WTC11 (cell line): Measurements from ENCODE around the gene UCKL1. TPM values are rescaled to one million over a fixed set of nuclear protein-coding genes. Genes with fewer than 3 reads are reported as not detected.

Source experiments
- AFF4 ChIP-seq: sonication (generic); formaldehyde crosslinking; IDR thresholded peaks from 2 replicates; pipeline ENCODE4 v1.8.1; 2023; ENCODE audit warnings: mild to moderate bottlenecking, missing genetic modification reagents, borderline replicate concordance
- CREM ChIP-seq: sonication (generic); formaldehyde crosslinking; IDR thresholded peaks from 2 replicates; pipeline ENCODE4 v1.8.1; 2022; ENCODE audit warnings: mild to moderate bottlenecking, missing genetic modification reagents, moderate library complexity
- E2F4 ChIP-seq: sonication (generic); formaldehyde crosslinking; IDR thresholded peaks from 2 replicates; pipeline ENCODE4 v1.8.1; 2022; ENCODE audit warnings: low read depth, mild to moderate bottlenecking, moderate library complexity, missing genetic modification reagents, borderline replicate concordance
- E2F5 ChIP-seq: sonication (generic); formaldehyde crosslinking; IDR thresholded peaks from 2 replicates; pipeline ENCODE4 v1.8.1; 2022; ENCODE audit warnings: mild to moderate bottlenecking, moderate library complexity, missing genetic modification reagents
- ELF4 ChIP-seq: sonication (generic); formaldehyde crosslinking; IDR thresholded peaks from 2 replicates; pipeline ENCODE4 v1.8.1; 2022; ENCODE audit warnings: low read depth, mild to moderate bottlenecking, moderate library complexity, missing genetic modification reagents
- ESRRA ChIP-seq: sonication (generic); formaldehyde crosslinking; IDR thresholded peaks from 2 replicates; pipeline ENCODE4 v1.8.1; 2022; ENCODE audit warnings: mild to moderate bottlenecking, missing genetic modification reagents, borderline replicate concordance
- FOXP1 ChIP-seq: sonication (generic); formaldehyde crosslinking; IDR thresholded peaks from 2 replicates; pipeline ENCODE4 v1.8.0; 2022; ENCODE audit warnings: missing genetic modification reagents, mild to moderate bottlenecking, moderate library complexity, borderline replicate concordance
- JAZF1 ChIP-seq: fragments of 250-450 bp; sonication (Bioruptor Pico); IDR thresholded peaks from 2 replicates; pipeline ENCODE4 v1.9.0; 2021; ENCODE audit warnings: moderate library complexity, mild to moderate bottlenecking, inconsistent platforms
- MXD4 ChIP-seq: fragments of 250-450 bp; sonication (Bioruptor Pico); IDR thresholded peaks from 2 replicates; pipeline ENCODE4 v1.8.0; 2021; ENCODE audit warnings: mild to moderate bottlenecking, moderate library complexity, borderline replicate concordance
- NFE2L1 ChIP-seq: sonication (generic); formaldehyde crosslinking; IDR thresholded peaks from 2 replicates; pipeline ENCODE4 v1.8.1; 2023; ENCODE audit warnings: missing genetic modification reagents
- NR3C1 ChIP-seq: sonication (generic); formaldehyde crosslinking; conservative IDR thresholded peaks from 2 replicates; pipeline ENCODE4 v1.8.1; 2023; ENCODE audit warnings: low read depth, mild to moderate bottlenecking, missing genetic modification reagents
- RELA ChIP-seq: sonication (generic); formaldehyde crosslinking; IDR thresholded peaks from 2 replicates; pipeline ENCODE4 v1.8.1; 2022; ENCODE audit warnings: missing genetic modification reagents, mild to moderate bottlenecking, borderline replicate concordance
- SP1 ChIP-seq: sonication (generic); formaldehyde crosslinking; conservative IDR thresholded peaks from 2 replicates; pipeline ENCODE4 v1.8.1; 2022; ENCODE audit warnings: missing genetic modification reagents
- TEAD1 ChIP-seq: sonication (generic); formaldehyde crosslinking; IDR thresholded peaks from 2 replicates; pipeline ENCODE4 v1.8.0; 2022; ENCODE audit warnings: mild to moderate bottlenecking, missing genetic modification reagents
- ZNF232 ChIP-seq: sonication (generic); formaldehyde crosslinking; IDR thresholded peaks from 2 replicates; pipeline ENCODE4 v1.8.0; 2022; ENCODE audit warnings: mild to moderate bottlenecking, missing genetic modification reagents
- ZNF263 ChIP-seq: sonication (generic); formaldehyde crosslinking; IDR thresholded peaks from 2 replicates; pipeline ENCODE4 v1.8.1; 2022; ENCODE audit warnings: low read depth, mild to moderate bottlenecking, moderate library complexity, missing genetic modification reagents
- total RNA-seq: library from RNA; stranded (reverse); gene quantifications from 3 replicates; pipeline ENCODE4 v1.2.3, GENCODE V29; 2021
- TF ChIP-seq, protein P1 (sequence below): sonication (generic); formaldehyde crosslinking; IDR thresholded peaks from 2 replicates; pipeline ENCODE4 v1.8.0; 2022; ENCODE audit warnings: mild to moderate bottlenecking, missing genetic modification reagents
- TF ChIP-seq, protein P2 (sequence below): fragments of 250-450 bp; sonication (Bioruptor Pico); IDR thresholded peaks from 2 replicates; pipeline ENCODE4 v1.9.0; 2021; ENCODE audit warnings: mild to moderate bottlenecking
- TF ChIP-seq, protein P3 (sequence below): fragments of 250-450 bp; sonication (Bioruptor Pico); IDR thresholded peaks from 2 replicates; pipeline ENCODE4 v2.1.2; 2022; ENCODE audit warnings: mild to moderate bottlenecking, moderate library complexity
- TF ChIP-seq, protein P4 (sequence below): sonication (generic); formaldehyde crosslinking; IDR thresholded peaks from 2 replicates; pipeline ENCODE4 v1.8.0; 2022; ENCODE audit warnings: mild to moderate bottlenecking, missing genetic modification reagents
- TF ChIP-seq, protein P5 (sequence below): sonication (generic); formaldehyde crosslinking; IDR thresholded peaks from 2 replicates; pipeline ENCODE4 v1.8.1; 2022; ENCODE audit warnings: low read depth, missing genetic modification reagents, borderline replicate concordance
- TF ChIP-seq, protein P6 (sequence below): sonication (generic); formaldehyde crosslinking; IDR thresholded peaks from 2 replicates; pipeline ENCODE4 v1.8.0; 2023; ENCODE audit warnings: missing genetic modification reagents

The UCKL1 gene
- total RNA-seq, 1 experiment from 2014 or later = 51.2 TPM

- TF ChIP-seq CREM (CRISPR knock-in tag) = peak; percentile 50; the same call in 1 of the 2 replicates
- TF ChIP-seq, protein P1, sequence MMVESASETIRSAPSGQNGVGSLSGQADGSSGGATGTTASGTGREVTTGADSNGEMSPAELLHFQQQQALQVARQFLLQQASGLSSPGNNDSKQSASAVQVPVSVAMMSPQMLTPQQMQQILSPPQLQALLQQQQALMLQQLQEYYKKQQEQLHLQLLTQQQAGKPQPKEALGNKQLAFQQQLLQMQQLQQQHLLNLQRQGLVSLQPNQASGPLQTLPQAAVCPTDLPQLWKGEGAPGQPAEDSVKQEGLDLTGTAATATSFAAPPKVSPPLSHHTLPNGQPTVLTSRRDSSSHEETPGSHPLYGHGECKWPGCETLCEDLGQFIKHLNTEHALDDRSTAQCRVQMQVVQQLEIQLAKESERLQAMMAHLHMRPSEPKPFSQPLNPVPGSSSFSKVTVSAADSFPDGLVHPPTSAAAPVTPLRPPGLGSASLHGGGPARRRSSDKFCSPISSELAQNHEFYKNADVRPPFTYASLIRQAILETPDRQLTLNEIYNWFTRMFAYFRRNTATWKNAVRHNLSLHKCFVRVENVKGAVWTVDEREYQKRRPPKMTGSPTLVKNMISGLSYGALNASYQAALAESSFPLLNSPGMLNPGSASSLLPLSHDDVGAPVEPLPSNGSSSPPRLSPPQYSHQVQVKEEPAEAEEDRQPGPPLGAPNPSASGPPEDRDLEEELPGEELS (CRISPR knock-in tag) = peak; percentile 11; the same call in 1 of the 2 replicates
- TF ChIP-seq SP1 (CRISPR knock-in tag) = peak; percentile 74; the same call in 1 of the 2 replicates
- no peak for TF ChIP-seq E2F4
- peak; percentile 29; the same call in 1 of the 2 replicates for TF ChIP-seq E2F5 (CRISPR knock-in tag)
- TF ChIP-seq, protein P2, sequence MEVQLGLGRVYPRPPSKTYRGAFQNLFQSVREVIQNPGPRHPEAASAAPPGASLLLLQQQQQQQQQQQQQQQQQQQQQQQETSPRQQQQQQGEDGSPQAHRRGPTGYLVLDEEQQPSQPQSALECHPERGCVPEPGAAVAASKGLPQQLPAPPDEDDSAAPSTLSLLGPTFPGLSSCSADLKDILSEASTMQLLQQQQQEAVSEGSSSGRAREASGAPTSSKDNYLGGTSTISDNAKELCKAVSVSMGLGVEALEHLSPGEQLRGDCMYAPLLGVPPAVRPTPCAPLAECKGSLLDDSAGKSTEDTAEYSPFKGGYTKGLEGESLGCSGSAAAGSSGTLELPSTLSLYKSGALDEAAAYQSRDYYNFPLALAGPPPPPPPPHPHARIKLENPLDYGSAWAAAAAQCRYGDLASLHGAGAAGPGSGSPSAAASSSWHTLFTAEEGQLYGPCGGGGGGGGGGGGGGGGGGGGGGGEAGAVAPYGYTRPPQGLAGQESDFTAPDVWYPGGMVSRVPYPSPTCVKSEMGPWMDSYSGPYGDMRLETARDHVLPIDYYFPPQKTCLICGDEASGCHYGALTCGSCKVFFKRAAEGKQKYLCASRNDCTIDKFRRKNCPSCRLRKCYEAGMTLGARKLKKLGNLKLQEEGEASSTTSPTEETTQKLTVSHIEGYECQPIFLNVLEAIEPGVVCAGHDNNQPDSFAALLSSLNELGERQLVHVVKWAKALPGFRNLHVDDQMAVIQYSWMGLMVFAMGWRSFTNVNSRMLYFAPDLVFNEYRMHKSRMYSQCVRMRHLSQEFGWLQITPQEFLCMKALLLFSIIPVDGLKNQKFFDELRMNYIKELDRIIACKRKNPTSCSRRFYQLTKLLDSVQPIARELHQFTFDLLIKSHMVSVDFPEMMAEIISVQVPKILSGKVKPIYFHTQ (CRISPR knock-in tag) = no peak
- TF ChIP-seq AFF4 (CRISPR knock-in tag) = no peak; the same call in 1 of the 2 replicates
- no peak for TF ChIP-seq NR3C1 (CRISPR knock-in tag)
- TF ChIP-seq MXD4 (CRISPR knock-in tag) = no peak
- 0 out of 2 replicates have a peak, but pooled peaks have one; percentile 7 for TF ChIP-seq TEAD1 (CRISPR knock-in tag)
- TF ChIP-seq, protein P3, sequence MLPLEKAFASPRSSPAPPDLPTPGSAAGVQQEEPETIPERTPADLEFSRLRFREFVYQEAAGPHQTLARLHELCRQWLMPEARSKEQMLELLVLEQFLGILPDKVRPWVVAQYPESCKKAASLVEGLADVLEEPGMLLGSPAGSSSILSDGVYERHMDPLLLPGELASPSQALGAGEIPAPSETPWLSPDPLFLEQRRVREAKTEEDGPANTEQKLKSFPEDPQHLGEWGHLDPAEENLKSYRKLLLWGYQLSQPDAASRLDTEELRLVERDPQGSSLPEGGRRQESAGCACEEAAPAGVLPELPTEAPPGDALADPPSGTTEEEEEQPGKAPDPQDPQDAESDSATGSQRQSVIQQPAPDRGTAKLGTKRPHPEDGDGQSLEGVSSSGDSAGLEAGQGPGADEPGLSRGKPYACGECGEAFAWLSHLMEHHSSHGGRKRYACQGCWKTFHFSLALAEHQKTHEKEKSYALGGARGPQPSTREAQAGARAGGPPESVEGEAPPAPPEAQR = no peak
- no peak for TF ChIP-seq ELF4
- TF ChIP-seq RELA (CRISPR knock-in tag) = 0 out of 2 replicates have a peak, but pooled peaks have one; percentile 36
- TF ChIP-seq, protein P4, sequence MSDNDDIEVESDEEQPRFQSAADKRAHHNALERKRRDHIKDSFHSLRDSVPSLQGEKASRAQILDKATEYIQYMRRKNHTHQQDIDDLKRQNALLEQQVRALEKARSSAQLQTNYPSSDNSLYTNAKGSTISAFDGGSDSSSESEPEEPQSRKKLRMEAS = no peak; the same call in 1 of the 2 replicates
- TF ChIP-seq, protein P5, sequence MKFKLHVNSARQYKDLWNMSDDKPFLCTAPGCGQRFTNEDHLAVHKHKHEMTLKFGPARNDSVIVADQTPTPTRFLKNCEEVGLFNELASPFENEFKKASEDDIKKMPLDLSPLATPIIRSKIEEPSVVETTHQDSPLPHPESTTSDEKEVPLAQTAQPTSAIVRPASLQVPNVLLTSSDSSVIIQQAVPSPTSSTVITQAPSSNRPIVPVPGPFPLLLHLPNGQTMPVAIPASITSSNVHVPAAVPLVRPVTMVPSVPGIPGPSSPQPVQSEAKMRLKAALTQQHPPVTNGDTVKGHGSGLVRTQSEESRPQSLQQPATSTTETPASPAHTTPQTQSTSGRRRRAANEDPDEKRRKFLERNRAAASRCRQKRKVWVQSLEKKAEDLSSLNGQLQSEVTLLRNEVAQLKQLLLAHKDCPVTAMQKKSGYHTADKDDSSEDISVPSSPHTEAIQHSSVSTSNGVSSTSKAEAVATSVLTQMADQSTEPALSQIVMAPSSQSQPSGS (CRISPR knock-in tag) = no peak
- TF ChIP-seq ZNF232 (CRISPR knock-in tag) = no peak
- TF ChIP-seq ESRRA (CRISPR knock-in tag) = no peak
- TF ChIP-seq ZNF263 (CRISPR knock-in tag) = no peak
- peak; percentile 36; the same call in 1 of the 2 replicates for TF ChIP-seq FOXP1 (CRISPR knock-in tag)
- TF ChIP-seq NFE2L1 (CRISPR knock-in tag) = no peak
- TF ChIP-seq, protein P6, sequence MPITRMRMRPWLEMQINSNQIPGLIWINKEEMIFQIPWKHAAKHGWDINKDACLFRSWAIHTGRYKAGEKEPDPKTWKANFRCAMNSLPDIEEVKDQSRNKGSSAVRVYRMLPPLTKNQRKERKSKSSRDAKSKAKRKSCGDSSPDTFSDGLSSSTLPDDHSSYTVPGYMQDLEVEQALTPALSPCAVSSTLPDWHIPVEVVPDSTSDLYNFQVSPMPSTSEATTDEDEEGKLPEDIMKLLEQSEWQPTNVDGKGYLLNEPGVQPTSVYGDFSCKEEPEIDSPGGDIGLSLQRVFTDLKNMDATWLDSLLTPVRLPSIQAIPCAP (CRISPR knock-in tag) = no peak
- TF ChIP-seq JAZF1 (CRISPR knock-in tag) = no peak
Measured at GRCh38 chr20:63957004-63957689, 931 bp upstream of the UCKL1 start (continued).
